WTC11 (cell line): ENCODE results near the gene ATP2A3.

ENCODE experiments used
- CBFB ChIP-seq: sonication (generic); formaldehyde crosslinking; IDR thresholded peaks from 2 replicates; pipeline ENCODE4 v1.8.1; 2022; ENCODE audit warnings: mild to moderate bottlenecking, low read depth, missing genetic modification reagents
- NR1H2 ChIP-seq: sonication (generic); formaldehyde crosslinking; IDR thresholded peaks from 2 replicates; pipeline ENCODE4 v1.9.0; 2021; ENCODE audit warnings: mild to moderate bottlenecking, moderate library complexity, missing genetic modification reagents
- TEAD4 ChIP-seq: sonication (generic); formaldehyde crosslinking; IDR thresholded peaks from 2 replicates; pipeline ENCODE4 v1.8.0; 2022; ENCODE audit warnings: mild to moderate bottlenecking, missing genetic modification reagents
- TF ChIP-seq, protein P1 (sequence below): fragments of 200-600 bp; IDR thresholded peaks from 2 replicates; pipeline ENCODE4 v1.8.0; 2022; ENCODE audit warnings: antibody characterized with exemption
- TF ChIP-seq, protein P2 (sequence below): sonication (generic); formaldehyde crosslinking; IDR thresholded peaks from 2 replicates; pipeline ENCODE4 v1.8.0; 2022; ENCODE audit warnings: mild to moderate bottlenecking, missing genetic modification reagents

DNA sequence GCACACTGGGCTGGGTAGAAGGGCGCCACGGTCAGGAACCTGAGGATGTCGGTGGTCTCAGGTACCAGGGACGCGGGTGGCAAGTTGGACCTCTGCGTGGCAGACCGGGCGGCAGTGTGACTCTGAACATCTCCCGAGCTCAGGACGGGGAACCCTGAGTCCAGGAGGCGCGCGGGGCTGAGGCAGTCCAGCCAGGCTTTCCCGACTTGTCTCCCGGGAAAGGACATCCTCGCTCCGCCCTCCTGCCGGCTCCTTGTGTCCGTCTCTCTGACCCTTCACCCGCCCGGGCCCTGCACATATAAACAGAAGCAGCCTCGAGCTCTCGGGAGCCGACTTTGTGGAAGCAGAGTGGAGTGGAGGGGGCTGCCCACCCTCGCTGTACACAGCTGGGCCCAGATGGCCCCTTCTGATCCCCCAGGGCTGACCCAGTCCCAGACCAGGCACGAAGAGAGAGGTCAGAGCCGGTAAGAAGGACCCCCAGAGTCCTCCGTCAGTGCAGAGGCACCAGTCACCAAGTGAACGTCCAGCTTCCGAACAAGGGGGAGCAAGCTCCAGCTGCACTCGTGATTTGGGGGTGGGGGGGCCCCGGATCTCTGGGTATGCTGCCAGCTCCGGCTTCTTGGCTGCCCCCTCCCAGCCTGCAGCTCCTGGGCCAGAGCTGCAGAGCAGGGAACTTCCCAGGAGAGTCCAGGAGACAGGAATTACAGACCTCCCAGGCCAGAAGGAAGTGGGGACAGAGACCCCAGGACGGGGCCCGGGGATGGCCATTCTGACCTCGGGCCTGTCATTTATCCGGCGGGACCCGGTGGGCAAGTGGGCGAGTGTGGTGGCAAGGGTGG lies 39.5 kb downstream of the ATP2A3 start:
- TF ChIP-seq TEAD4 (CRISPR knock-in tag) (no peak), NR1H2 (CRISPR knock-in tag) (no peak), CBFB (CRISPR knock-in tag) (no peak)
- TF ChIP-seq, protein P1, sequence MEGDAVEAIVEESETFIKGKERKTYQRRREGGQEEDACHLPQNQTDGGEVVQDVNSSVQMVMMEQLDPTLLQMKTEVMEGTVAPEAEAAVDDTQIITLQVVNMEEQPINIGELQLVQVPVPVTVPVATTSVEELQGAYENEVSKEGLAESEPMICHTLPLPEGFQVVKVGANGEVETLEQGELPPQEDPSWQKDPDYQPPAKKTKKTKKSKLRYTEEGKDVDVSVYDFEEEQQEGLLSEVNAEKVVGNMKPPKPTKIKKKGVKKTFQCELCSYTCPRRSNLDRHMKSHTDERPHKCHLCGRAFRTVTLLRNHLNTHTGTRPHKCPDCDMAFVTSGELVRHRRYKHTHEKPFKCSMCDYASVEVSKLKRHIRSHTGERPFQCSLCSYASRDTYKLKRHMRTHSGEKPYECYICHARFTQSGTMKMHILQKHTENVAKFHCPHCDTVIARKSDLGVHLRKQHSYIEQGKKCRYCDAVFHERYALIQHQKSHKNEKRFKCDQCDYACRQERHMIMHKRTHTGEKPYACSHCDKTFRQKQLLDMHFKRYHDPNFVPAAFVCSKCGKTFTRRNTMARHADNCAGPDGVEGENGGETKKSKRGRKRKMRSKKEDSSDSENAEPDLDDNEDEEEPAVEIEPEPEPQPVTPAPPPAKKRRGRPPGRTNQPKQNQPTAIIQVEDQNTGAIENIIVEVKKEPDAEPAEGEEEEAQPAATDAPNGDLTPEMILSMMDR = no peak
- TF ChIP-seq, protein P2, sequence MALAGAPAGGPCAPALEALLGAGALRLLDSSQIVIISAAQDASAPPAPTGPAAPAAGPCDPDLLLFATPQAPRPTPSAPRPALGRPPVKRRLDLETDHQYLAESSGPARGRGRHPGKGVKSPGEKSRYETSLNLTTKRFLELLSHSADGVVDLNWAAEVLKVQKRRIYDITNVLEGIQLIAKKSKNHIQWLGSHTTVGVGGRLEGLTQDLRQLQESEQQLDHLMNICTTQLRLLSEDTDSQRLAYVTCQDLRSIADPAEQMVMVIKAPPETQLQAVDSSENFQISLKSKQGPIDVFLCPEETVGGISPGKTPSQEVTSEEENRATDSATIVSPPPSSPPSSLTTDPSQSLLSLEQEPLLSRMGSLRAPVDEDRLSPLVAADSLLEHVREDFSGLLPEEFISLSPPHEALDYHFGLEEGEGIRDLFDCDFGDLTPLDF (CRISPR knock-in tag) = no peak
